Keratinocyte (primary cell): ENCODE data around the gene PTPN13. TPM values are rescaled to one million over a fixed set of nuclear protein-coding genes. Genes with fewer than 3 reads are reported as not detected.
A peak's percentile ranks its signal among the peaks of the same experiment; 100 is the strongest.

Experiments
- DNase-seq: peaks from one replicate; pipeline ENCODE4 v3.0.0-alpha.2; 2011; ENCODE audit warnings: low read depth, missing footprints, low spot score
- FAIRE-seq: peaks from 2 replicates; lab custom pipeline; 2011; peaks lifted over from hg19 to GRCh38; lab: Jason Lieb, UNC
- H2AFZ ChIP-seq: 2 replicates; pipeline ENCODE4 v1.6.0; 2012; ENCODE audit warnings: low read length, control low read depth, inconsistent platforms; ENCODE audit not compliant: control insufficient read depth
- H3K27ac ChIP-seq: 2 replicates; pipeline ENCODE4 v1.5.1; 2011; ENCODE audit warnings: low read length; ENCODE audit not compliant: control insufficient read depth, insufficient read depth
- H3K27me3 ChIP-seq: 3 replicates; pipeline ENCODE4 v1.6.0; 2011; ENCODE audit warnings: low read length; ENCODE audit not compliant: control insufficient read depth, insufficient read depth; ENCODE audit errors: extremely low read depth
- H3K36me3 ChIP-seq, 2 experiments: 2 replicates in 1 of 2; 3 replicates in 1 of 2; pipeline ENCODE4 v1.5.1; 2011; ENCODE audit warnings: low read length in 2 of 2, mild to moderate bottlenecking in 1 of 2; ENCODE audit not compliant: control insufficient read depth in 2 of 2, insufficient read depth in 2 of 2; ENCODE audit errors: extremely low read depth in 1 of 2
- H3K4me1 ChIP-seq: 3 replicates; pipeline ENCODE4 v1.5.1; 2011; ENCODE audit warnings: low read length; ENCODE audit not compliant: control insufficient read depth, insufficient read depth; ENCODE audit errors: extremely low read depth
- H3K4me2 ChIP-seq: 3 replicates; pipeline ENCODE4 v1.6.0; 2011; ENCODE audit warnings: low read depth, low read length; ENCODE audit not compliant: control insufficient read depth, insufficient read depth; ENCODE audit errors: extremely low read depth
- H3K4me3 ChIP-seq, 3 experiments: fragments of 200-600 bp in 1 of 3; sonication (generic) in 1 of 3; 2 replicates in 2 of 3; 3 replicates in 1 of 3; pipeline ENCODE4 v1.5.1; 2011 to 2016; ENCODE audit warnings: low read length in 3 of 3, mild to moderate bottlenecking in 3 of 3, control low read depth in 2 of 3, inconsistent platforms in 1 of 3, low read depth in 1 of 3, mixed read lengths in 1 of 3, mixed run types in 1 of 3, moderate library complexity in 1 of 3; ENCODE audit not compliant: control insufficient read depth in 2 of 3, insufficient read depth in 2 of 3; ENCODE audit errors: extremely low read depth in 1 of 3
- H3K79me2 ChIP-seq: 2 replicates; pipeline ENCODE4 v1.6.0; 2012; ENCODE audit warnings: low read length; ENCODE audit not compliant: control insufficient read depth, insufficient read depth
- H3K9ac ChIP-seq: 3 replicates; pipeline ENCODE4 v1.6.0; 2011; ENCODE audit warnings: low read length; ENCODE audit not compliant: control insufficient read depth, insufficient read depth; ENCODE audit errors: extremely low read depth
- H3K9me1 ChIP-seq: 3 replicates; pipeline ENCODE4 v1.6.0; 2011; ENCODE audit warnings: low read length; ENCODE audit not compliant: control insufficient read depth, insufficient read depth; ENCODE audit errors: extremely low read depth
- H3K9me3 ChIP-seq: 2 replicates; pipeline ENCODE4 v1.5.1; 2012; ENCODE audit warnings: low read depth, low read length; ENCODE audit not compliant: control insufficient read depth
- H4K20me1 ChIP-seq: 3 replicates; pipeline ENCODE4 v1.6.0; 2011; ENCODE audit warnings: low read length; ENCODE audit not compliant: control insufficient read depth, insufficient read depth; ENCODE audit errors: extremely low read depth
- EZH2 ChIP-seq: IDR thresholded peaks from one replicate; pipeline ENCODE4 v1.6.1; 2012; ENCODE audit warnings: inconsistent platforms, mild to moderate bottlenecking, low read length, moderate library complexity
- dilution Hi-C: fragments of 300-500 bp; cut with MboI; formaldehyde crosslinking; loops from one replicate; pipeline ENCODE4 v1.7.0; 2020; ENCODE audit warnings: low sequenced_read_pairs; ENCODE audit not compliant: extremely low pct_ligation_motif_present
- polyA plus RNA-seq, 5 experiments: library from polyadenylated mRNA; depleted of rRNA in 3 of 5; stranded (reverse) in 3 of 5; stranded (forward) in 1 of 5; unstranded in 1 of 5; fragments of >200 nt; gene quantifications; 1 replicate in 1 of 5; 2 replicates in 3 of 5; 3 replicates in 1 of 5; pipeline versions ENCODE4 v1.2.1 to v1.2.3, GENCODE V29; 2011 to 2012; ENCODE audit warnings: missing spikeins in 2 of 5, low read depth in 1 of 5, low replicate concordance in 1 of 5
- TF ChIP-seq, protein P1 (sequence below), 3 experiments: IDR thresholded peaks in 1 of 3; conservative IDR thresholded peaks in 1 of 3; optimal IDR thresholded peaks in 1 of 3; 2 replicates in 2 of 3; 3 replicates in 1 of 3; pipeline versions ENCODE3 to v1.5.1; 2011; ENCODE audit warnings: low read length in 3 of 3, mild to moderate bottlenecking in 3 of 3, moderate library complexity in 2 of 3, control low read depth in 1 of 3, inconsistent platforms in 1 of 3; ENCODE audit not compliant: insufficient read depth in 2 of 3; ENCODE audit errors: extremely low read depth in 1 of 3

PTPN13 gene
- polyA plus RNA-seq, 1 donor (not counting 4 experiments of a cell fraction or from before 2014, with no cell fraction given): 37.6 TPM

DNA sequence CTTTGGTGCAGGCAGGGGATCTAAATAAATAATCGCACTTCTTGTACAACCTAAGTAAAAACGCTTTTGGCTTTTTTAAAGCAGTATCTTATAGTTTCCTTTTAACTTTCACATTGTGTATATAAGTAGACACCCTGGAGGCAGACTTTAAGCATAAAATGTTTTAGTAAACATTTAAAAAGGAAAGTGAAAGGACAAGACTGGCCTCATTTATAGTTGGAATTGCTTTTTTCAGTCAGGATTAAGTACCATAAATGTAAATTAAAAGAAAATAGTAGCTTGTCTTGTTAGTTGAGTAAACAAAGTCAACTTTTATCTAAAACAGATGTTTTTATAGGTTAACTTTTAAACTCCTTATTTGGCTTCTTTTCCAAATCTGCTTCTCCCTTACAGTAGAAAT is 39.7 kb downstream of the PTPN13 start:
- FAIRE-seq: no peak
- TF ChIP-seq EZH2: no peak
- TF ChIP-seq, protein P1, sequence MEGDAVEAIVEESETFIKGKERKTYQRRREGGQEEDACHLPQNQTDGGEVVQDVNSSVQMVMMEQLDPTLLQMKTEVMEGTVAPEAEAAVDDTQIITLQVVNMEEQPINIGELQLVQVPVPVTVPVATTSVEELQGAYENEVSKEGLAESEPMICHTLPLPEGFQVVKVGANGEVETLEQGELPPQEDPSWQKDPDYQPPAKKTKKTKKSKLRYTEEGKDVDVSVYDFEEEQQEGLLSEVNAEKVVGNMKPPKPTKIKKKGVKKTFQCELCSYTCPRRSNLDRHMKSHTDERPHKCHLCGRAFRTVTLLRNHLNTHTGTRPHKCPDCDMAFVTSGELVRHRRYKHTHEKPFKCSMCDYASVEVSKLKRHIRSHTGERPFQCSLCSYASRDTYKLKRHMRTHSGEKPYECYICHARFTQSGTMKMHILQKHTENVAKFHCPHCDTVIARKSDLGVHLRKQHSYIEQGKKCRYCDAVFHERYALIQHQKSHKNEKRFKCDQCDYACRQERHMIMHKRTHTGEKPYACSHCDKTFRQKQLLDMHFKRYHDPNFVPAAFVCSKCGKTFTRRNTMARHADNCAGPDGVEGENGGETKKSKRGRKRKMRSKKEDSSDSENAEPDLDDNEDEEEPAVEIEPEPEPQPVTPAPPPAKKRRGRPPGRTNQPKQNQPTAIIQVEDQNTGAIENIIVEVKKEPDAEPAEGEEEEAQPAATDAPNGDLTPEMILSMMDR (optimal IDR thresholded peaks at IDR 0.05 in 1 of 3, IDR thresholded peaks at IDR 0.05 in 1 of 3, conservative IDR thresholded peaks at IDR 0.05 in 1 of 3; ENCODE audit: extremely low read depth in 1 of 3, insufficient read depth in 2 of 3, low read length in 3 of 3): no peak
- Histone ChIP-seq H2AFZ (no peak overlapping the region), H3K4me3 (no peak overlapping the region), H3K9ac (no peak overlapping the region), H3K36me3 (peaks cover 6 to 20% of the 10 kb centered on the region in 2 experiments), H3K4me2 (no peak overlapping the region), H3K9me3 (peaks cover 3% of the 10 kb centered on the region), H3K4me1 (no peaks in the 10 kb centered on the region), H3K27ac (no peak overlapping the region), H3K9me1 (no peaks in the 10 kb centered on the region), H3K27me3 (no peaks in the 10 kb centered on the region), H4K20me1 (no peaks in the 10 kb centered on the region), H3K79me2 (peaks cover 34% of the 10 kb centered on the region)
- dilution Hi-C loops: no loop called here
- no peak for DNase-seq

DNA sequence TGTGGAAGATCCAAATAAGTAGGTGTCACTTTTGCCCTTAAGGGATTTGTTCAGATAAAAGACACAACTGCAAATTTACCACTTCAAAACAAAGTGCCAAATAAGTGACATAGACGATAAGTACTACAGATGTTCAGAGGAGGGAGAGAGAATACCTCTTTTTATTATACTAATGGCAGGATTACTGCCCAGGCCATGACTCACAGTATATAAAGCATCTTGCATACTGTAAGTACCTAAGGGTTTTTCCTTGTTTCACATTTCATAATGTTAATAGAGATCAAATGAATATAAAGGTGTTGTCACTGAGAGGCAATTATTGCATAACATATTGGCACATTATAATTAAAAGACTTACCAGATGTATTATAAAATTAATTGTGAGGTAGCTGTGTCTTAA is 46.4 kb downstream of the PTPN13 start:
- Histone ChIP-seq H2AFZ (no peak overlapping the region), H3K4me2 (no peak overlapping the region), H3K9ac (no peak overlapping the region), H3K4me3 (no peak overlapping the region), H3K9me3 (no peaks in the 10 kb centered on the region), H4K20me1 (no peaks in the 10 kb centered on the region), H3K79me2 (peaks cover 15% of the 10 kb centered on the region), H3K27me3 (no peaks in the 10 kb centered on the region), H3K9me1 (no peaks in the 10 kb centered on the region), H3K27ac (peak overlapping the region; percentile 36), H3K36me3 (peaks cover 8 to 13% of the 10 kb centered on the region in 2 experiments), H3K4me1 (no peaks in the 10 kb centered on the region)
- no peak for TF ChIP-seq EZH2
- TF ChIP-seq, protein P1 (optimal IDR thresholded peaks at IDR 0.05 in 1 of 3, IDR thresholded peaks at IDR 0.05 in 1 of 3, conservative IDR thresholded peaks at IDR 0.05 in 1 of 3; ENCODE audit: extremely low read depth in 1 of 3, insufficient read depth in 2 of 3, low read length in 3 of 3): no peak
- dilution Hi-C loops: no loop called here
- DNase-seq (peak; percentile 15), FAIRE-seq (peak; percentile 9)
